Keratinocyte (primary cell): ENCODE measurements around the gene EXOC6B.

Experiments
- CTCF ChIP-seq, 3 experiments: IDR thresholded peaks in 1 of 3; conservative IDR thresholded peaks in 1 of 3; optimal IDR thresholded peaks in 1 of 3; 2 replicates in 2 of 3; 3 replicates in 1 of 3; pipeline versions ENCODE3 to v1.5.1; 2011; ENCODE audit warnings: low read length in 3 of 3, mild to moderate bottlenecking in 3 of 3, moderate library complexity in 2 of 3, control low read depth in 1 of 3, inconsistent platforms in 1 of 3; ENCODE audit not compliant: insufficient read depth in 2 of 3; ENCODE audit errors: extremely low read depth in 1 of 3
- EZH2 ChIP-seq: IDR thresholded peaks from one replicate; pipeline ENCODE4 v1.6.1; 2012; ENCODE audit warnings: inconsistent platforms, mild to moderate bottlenecking, low read length, moderate library complexity

DNA sequence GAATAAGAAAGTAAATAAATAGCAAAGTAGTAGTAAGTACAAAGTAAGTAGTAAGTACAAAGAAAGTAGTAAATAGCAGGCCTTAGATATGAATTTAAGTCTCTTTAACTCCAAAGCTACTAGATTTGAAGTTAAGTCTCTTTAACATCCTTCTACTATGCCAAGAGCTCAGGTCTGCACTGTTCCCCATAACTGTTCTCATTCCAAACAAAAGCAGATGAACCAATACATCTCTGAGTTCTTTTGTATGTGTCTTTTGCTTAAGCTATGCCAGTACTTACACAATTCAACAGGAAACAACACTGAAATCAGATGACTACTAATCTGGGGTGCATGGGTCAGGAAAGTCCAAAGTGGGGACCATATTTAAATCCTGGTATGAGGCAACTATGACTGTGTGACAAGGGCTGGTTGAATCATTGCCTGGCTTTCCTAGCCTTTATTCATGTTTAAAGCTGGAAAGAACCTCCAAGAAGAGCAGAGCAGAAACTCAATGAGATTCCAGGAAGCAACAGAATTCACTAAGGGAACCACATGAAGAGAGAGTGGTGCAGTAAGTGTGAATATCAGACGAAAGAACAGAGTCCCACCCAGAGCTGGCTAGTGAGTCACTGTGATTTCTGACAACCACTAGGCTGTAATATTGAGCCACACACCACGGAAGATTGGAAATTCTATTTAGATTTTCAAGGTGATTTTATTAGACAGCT lies 627.1 kb downstream of the EXOC6B start:
- TF ChIP-seq CTCF (optimal IDR thresholded peaks at IDR 0.05 in 1 of 3, IDR thresholded peaks at IDR 0.05 in 1 of 3, conservative IDR thresholded peaks at IDR 0.05 in 1 of 3; ENCODE audit: extremely low read depth in 1 of 3, insufficient read depth in 2 of 3, low read length in 3 of 3) (peak in 1 of 3 experiments; percentile 34), EZH2 (no peak)
